DMS114 treated with DMSO at 0.1 percent for 48 hours (cell line): Measurements from ENCODE around the gene LRBA.
"Not testable (repeated sequence)": the region's sequence is repeated elsewhere in the genome, so short reads cannot be mapped to it uniquely, and the experiment has no call there.

Experiments used
- DNase-seq: peaks from one replicate; lab custom pipeline; 2025; ENCODE audit not compliant: unreplicated experiment; lab: John Stamatoyannopoulos, UW

LRBA gene

GRCh38 chr4:151014521-151015458, at the start of gene LRBA:
LRBA (minus strand) TSS chr4:151015284; CDS start chr4:151014642, 642 bp downstream.
- peak; percentile 48 for DNase-seq

- not testable (repeated sequence) for DNase-seq
Measured at GRCh38 chr4:151063143-151063542, 48.1 kb upstream of the LRBA start.

GRCh38 chr4:151055539-151055938, 40.5 kb upstream of the LRBA start:
- DNase-seq = no peak

- no peak for DNase-seq
Measured at GRCh38 chr4:151052785-151053184, 37.7 kb upstream of the LRBA start.

- no peak for DNase-seq
Measured at GRCh38 chr4:151049430-151049884, 34.4 kb upstream of the LRBA start.

- DNase-seq = no peak
Measured at GRCh38 chr4:151048913-151049312, 33.8 kb upstream of the LRBA start.

- DNase-seq = no peak
Measured at GRCh38 chr4:151046609-151047008, 31.5 kb upstream of the LRBA start.

- peak; percentile 1 for DNase-seq
Measured at GRCh38 chr4:151045907-151046306, 30.8 kb upstream of the LRBA start.

GRCh38 chr4:151043803-151044515, 28.9 kb upstream of the LRBA start:
- no peak for DNase-seq

GRCh38 chr4:151039733-151040132, 24.6 kb upstream of the LRBA start:
- DNase-seq = no peak

- no peak for DNase-seq
Measured at GRCh38 chr4:151038452-151039157, 23.5 kb upstream of the LRBA start.

GRCh38 chr4:151035911-151036310, 20.8 kb upstream of the LRBA start:
- no peak for DNase-seq

GRCh38 chr4:151035328-151035727, 20.2 kb upstream of the LRBA start:
- DNase-seq = no peak

- no peak for DNase-seq
Measured at GRCh38 chr4:151034829-151035228, 19.7 kb upstream of the LRBA start.

GRCh38 chr4:151031831-151032605, 16.9 kb upstream of the LRBA start:
- peak; percentile 13 for DNase-seq

- DNase-seq = no peak
Measured at GRCh38 chr4:151029537-151029936, 14.5 kb upstream of the LRBA start.

- DNase-seq = not testable (repeated sequence)
Measured at GRCh38 chr4:151029006-151029405, 13.9 kb upstream of the LRBA start.

- DNase-seq = no peak
Measured at GRCh38 chr4:151025759-151026158, 10.7 kb upstream of the LRBA start.

GRCh38 chr4:151022586-151022985, 7.5 kb upstream of the LRBA start:
- no peak for DNase-seq

- no peak for DNase-seq
Measured at GRCh38 chr4:151021637-151022334, 6.7 kb upstream of the LRBA start.
